Measurements from ENCODE around the gene MIPEP. TPM values are rescaled to one million over a fixed set of nuclear protein-coding genes. Genes with fewer than 3 reads are reported as not detected.

MIPEP gene
- polyA plus RNA-seq, 1 donor (not counting 4 experiments of a cell fraction or from before 2014, with no cell fraction given) = 35.0 TPM

DNA sequence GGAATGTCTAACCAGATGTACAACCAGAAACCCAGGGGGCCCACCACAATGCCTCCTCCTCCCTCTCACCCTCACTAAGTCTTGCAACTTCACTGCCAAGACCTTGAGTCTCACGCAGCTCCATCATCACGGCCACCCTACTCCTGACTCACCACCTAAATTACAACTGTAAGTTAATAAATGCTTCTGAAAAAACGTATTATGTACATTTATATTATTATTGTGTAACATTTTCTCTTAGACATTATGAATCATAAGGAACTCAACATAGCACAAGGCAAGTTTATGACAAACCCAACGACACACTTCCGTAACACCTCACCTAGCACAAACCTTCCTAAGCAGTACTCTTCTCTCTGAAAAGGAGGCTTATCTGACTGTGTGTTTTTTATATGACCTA, 20.7 kb downstream of the MIPEP start:
- FAIRE-seq (peak; percentile 77), DNase-seq (ENCODE audit: low read depth, low spot score) (peak; percentile 60)
- Histone ChIP-seq H3K9me3 (ENCODE audit: control insufficient read depth, low read depth, low read length) (no peaks in the 10 kb centered on the region), H3K4me3 (ENCODE audit: control insufficient read depth in 2 of 3, extremely low read depth in 1 of 3, insufficient read depth in 2 of 3, low read depth in 1 of 3, low read length in 3 of 3) (no peak overlapping the region), H3K27ac (ENCODE audit: control insufficient read depth, insufficient read depth, low read length) (peak overlapping the region; percentile 74), H3K9me1 (ENCODE audit: control insufficient read depth, extremely low read depth, insufficient read depth, low read length) (no peaks in the 10 kb centered on the region), H3K27me3 (ENCODE audit: control insufficient read depth, extremely low read depth, insufficient read depth, low read length) (no peaks in the 10 kb centered on the region), H3K36me3 (ENCODE audit: control insufficient read depth in 2 of 2, extremely low read depth in 1 of 2, insufficient read depth in 2 of 2, low read length in 2 of 2) (peaks cover 0 to 12% of the 10 kb centered on the region in 2 experiments), H3K4me1 (ENCODE audit: control insufficient read depth, extremely low read depth, insufficient read depth, low read length) (peaks cover 35% of the 10 kb centered on the region), H4K20me1 (ENCODE audit: control insufficient read depth, extremely low read depth, insufficient read depth, low read length) (no peaks in the 10 kb centered on the region), H3K79me2 (ENCODE audit: control insufficient read depth, insufficient read depth, low read length) (no peaks in the 10 kb centered on the region), H3K4me2 (ENCODE audit: control insufficient read depth, extremely low read depth, insufficient read depth, low read depth, low read length) (peak overlapping the region; percentile 23), H3K9ac (ENCODE audit: control insufficient read depth, extremely low read depth, insufficient read depth, low read length) (no peak overlapping the region), H2AFZ (ENCODE audit: control insufficient read depth, low read length) (peak overlapping the region; percentile 11)
- dilution Hi-C loops (cut with MboI; ENCODE audit: extremely low pct_ligation_motif_present, low sequenced_read_pairs) = no loop called here
- TF ChIP-seq EZH2 (IDR thresholded peaks at IDR 0.05; ENCODE audit: low read length) (no peak), CTCF (optimal IDR thresholded peaks at IDR 0.05 in 1 of 3, IDR thresholded peaks at IDR 0.05 in 1 of 3, conservative IDR thresholded peaks at IDR 0.05 in 1 of 3; ENCODE audit: extremely low read depth in 1 of 3, insufficient read depth in 2 of 3, low read length in 3 of 3) (no peak)

GRCh38 chr13:23867027-23867491, 22.1 kb downstream of the MIPEP start:
- Histone ChIP-seq H3K27ac (ENCODE audit: control insufficient read depth, insufficient read depth, low read length) (peak overlapping the region; percentile 27), H3K9me1 (ENCODE audit: control insufficient read depth, extremely low read depth, insufficient read depth, low read length) (no peaks in the 10 kb centered on the region), H2AFZ (ENCODE audit: control insufficient read depth, low read length) (peak overlapping the region; percentile 23), H3K4me1 (ENCODE audit: control insufficient read depth, extremely low read depth, insufficient read depth, low read length) (peaks cover 42% of the 10 kb centered on the region), H3K79me2 (ENCODE audit: control insufficient read depth, insufficient read depth, low read length) (no peaks in the 10 kb centered on the region), H4K20me1 (ENCODE audit: control insufficient read depth, extremely low read depth, insufficient read depth, low read length) (no peaks in the 10 kb centered on the region), H3K4me3 (ENCODE audit: control insufficient read depth in 2 of 3, extremely low read depth in 1 of 3, insufficient read depth in 2 of 3, low read depth in 1 of 3, low read length in 3 of 3) (no peak overlapping the region), H3K4me2 (ENCODE audit: control insufficient read depth, extremely low read depth, insufficient read depth, low read depth, low read length) (no peak overlapping the region), H3K36me3 (ENCODE audit: control insufficient read depth in 2 of 2, extremely low read depth in 1 of 2, insufficient read depth in 2 of 2, low read length in 2 of 2) (peaks cover 0 to 8% of the 10 kb centered on the region in 2 experiments), H3K27me3 (ENCODE audit: control insufficient read depth, extremely low read depth, insufficient read depth, low read length) (no peaks in the 10 kb centered on the region), H3K9me3 (ENCODE audit: control insufficient read depth, low read depth, low read length) (no peaks in the 10 kb centered on the region), H3K9ac (ENCODE audit: control insufficient read depth, extremely low read depth, insufficient read depth, low read length) (no peak overlapping the region)
- no peak for TF ChIP-seq CTCF (optimal IDR thresholded peaks at IDR 0.05 in 1 of 3, IDR thresholded peaks at IDR 0.05 in 1 of 3, conservative IDR thresholded peaks at IDR 0.05 in 1 of 3; ENCODE audit: extremely low read depth in 1 of 3, insufficient read depth in 2 of 3, low read length in 3 of 3)
- TF ChIP-seq EZH2 (IDR thresholded peaks at IDR 0.05; ENCODE audit: low read length) = no peak
- peak; percentile 75 for FAIRE-seq
- no peak for DNase-seq (ENCODE audit: low read depth, low spot score)
- dilution Hi-C loops (cut with MboI; ENCODE audit: extremely low pct_ligation_motif_present, low sequenced_read_pairs) = no loop called here
